Osteocyte (in vitro differentiated cells): ENCODE data around the gene KLHL36. TPM values are rescaled to one million over a fixed set of nuclear protein-coding genes. Genes with fewer than 3 reads are reported as not detected.
"Not testable (repeated sequence)": the region's sequence is repeated elsewhere in the genome, so short reads cannot be mapped to it uniquely, and the experiment has no call there.

Experiments
- DNase-seq: peaks from one replicate; pipeline ENCODE4 v3.0.0; 2021; ENCODE audit warnings: mixed read lengths; ENCODE audit not compliant: unreplicated experiment; ENCODE audit errors: extremely low spot score
- H3K27ac Mint-ChIP-seq: one replicate; pipeline ENCODE4 v1.8.0; 2021; ENCODE audit warnings: mild to moderate bottlenecking, mixed read lengths; ENCODE audit not compliant: unreplicated experiment
- H3K27me3 Mint-ChIP-seq: one replicate; pipeline ENCODE4 v1.8.0; 2021; ENCODE audit warnings: mixed read lengths; ENCODE audit not compliant: unreplicated experiment
- H3K36me3 Mint-ChIP-seq: one replicate; pipeline ENCODE4 v1.8.0; 2021; ENCODE audit warnings: mixed read lengths; ENCODE audit not compliant: unreplicated experiment
- H3K4me1 Mint-ChIP-seq: one replicate; pipeline ENCODE4 v1.8.0; 2021; ENCODE audit warnings: mixed read lengths; ENCODE audit not compliant: unreplicated experiment
- H3K4me3 Mint-ChIP-seq: one replicate; pipeline ENCODE4 v1.8.0; 2021; ENCODE audit warnings: mild to moderate bottlenecking, moderate library complexity, mixed read lengths; ENCODE audit not compliant: unreplicated experiment
- H3K9me3 Mint-ChIP-seq: one replicate; pipeline ENCODE4 v1.8.0; 2021; ENCODE audit warnings: mixed read lengths; ENCODE audit not compliant: unreplicated experiment
- CTCF ChIP-seq: fragments of 200-600 bp; sonication (generic); IDR thresholded peaks from 2 replicates; pipeline ENCODE4 v1.5.0; 2021; ENCODE audit warnings: antibody characterized with exemption, mild to moderate bottlenecking, moderate library complexity
- total RNA-seq: library from RNA; stranded (reverse); gene quantifications from 2 replicates; pipeline ENCODE4 v1.2.1, GENCODE V29; 2021

KLHL36 gene
- total RNA-seq, 1 donor from 2014 or later = 49.0 TPM

DNA sequence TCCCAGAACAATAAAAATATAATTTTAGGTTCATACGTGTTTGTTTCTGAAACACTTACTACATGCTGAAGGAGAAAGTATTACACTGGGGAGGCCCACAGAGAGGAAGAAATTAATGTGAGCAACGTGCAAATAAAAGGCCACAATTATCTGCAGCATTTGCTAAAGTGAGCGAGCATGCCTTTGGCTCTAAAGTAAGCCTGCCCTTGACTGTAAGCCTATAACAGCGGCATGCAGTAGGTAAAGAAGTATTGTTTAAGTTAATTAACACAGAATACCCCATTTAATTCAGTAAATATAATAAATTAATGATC, 17.2 kb upstream of the KLHL36 start:
- no peak for TF ChIP-seq CTCF
- no peak for DNase-seq
- Mint-ChIP-seq H3K4me1 (peaks cover 11% of the 10 kb centered on the region), H3K9me3 (no peaks in the 10 kb centered on the region), H3K27me3 (no peaks in the 10 kb centered on the region), H3K27ac (no peak overlapping the region), H3K4me3 (no peak overlapping the region), H3K36me3 (no peaks in the 10 kb centered on the region)

- no peak for TF ChIP-seq CTCF
- Mint-ChIP-seq H3K4me1 (peaks cover 11% of the 10 kb centered on the region), H3K27ac (no peak overlapping the region), H3K9me3 (no peaks in the 10 kb centered on the region), H3K36me3 (no peaks in the 10 kb centered on the region), H3K4me3 (no peak overlapping the region), H3K27me3 (no peaks in the 10 kb centered on the region)
- no peak for DNase-seq
These were observed 16.4 kb upstream of the KLHL36 start for GRCh38 chr16:84631886-84632285.

GRCh38 chr16:84632862-84633261, 15.4 kb upstream of the KLHL36 start:
- not testable (repeated sequence) for H3K27me3 Mint-ChIP-seq, H3K9me3 Mint-ChIP-seq, H3K27ac Mint-ChIP-seq, H3K36me3 Mint-ChIP-seq, DNase-seq, H3K4me3 Mint-ChIP-seq
- H3K4me1 Mint-ChIP-seq = peaks cover 11% of the 10 kb centered on the region

DNA sequence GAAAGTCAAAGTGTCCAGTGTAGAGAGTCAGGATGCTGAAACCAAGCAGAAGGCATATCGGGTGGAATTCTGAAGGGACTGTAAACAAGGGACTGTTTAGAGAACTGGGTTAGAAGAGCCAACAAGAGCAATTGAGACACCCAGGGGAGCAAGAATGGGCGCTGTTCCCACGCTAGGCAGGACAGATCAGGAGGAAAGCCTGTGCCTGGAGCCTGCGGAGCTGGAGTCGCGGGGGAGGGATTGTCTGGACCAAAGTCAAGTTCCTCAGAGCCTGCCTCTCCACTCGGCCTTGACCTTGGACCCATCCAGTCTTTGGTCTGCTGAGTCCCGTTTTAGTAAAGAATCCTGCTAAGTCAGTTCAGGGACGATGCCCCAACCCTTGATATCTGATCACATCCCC, 14.7 kb upstream of the KLHL36 start:
- H3K4me1 Mint-ChIP-seq = peaks cover 11% of the 10 kb centered on the region
- H3K4me3 Mint-ChIP-seq = no peak overlapping the region
- no peak for TF ChIP-seq CTCF
- no peaks in the 10 kb centered on the region for H3K36me3 Mint-ChIP-seq
- H3K27me3 Mint-ChIP-seq = no peaks in the 10 kb centered on the region
- no peak for DNase-seq
- no peak overlapping the region for H3K27ac Mint-ChIP-seq
- no peaks in the 10 kb centered on the region for H3K9me3 Mint-ChIP-seq

GRCh38 chr16:84635702-84636101, 12.6 kb upstream of the KLHL36 start:
- no peaks in the 10 kb centered on the region for H3K36me3 Mint-ChIP-seq
- DNase-seq = no peak
- H3K27me3 Mint-ChIP-seq = no peaks in the 10 kb centered on the region
- H3K27ac Mint-ChIP-seq = no peak overlapping the region
- no peak overlapping the region for H3K4me3 Mint-ChIP-seq
- no peak for TF ChIP-seq CTCF
- H3K9me3 Mint-ChIP-seq = no peaks in the 10 kb centered on the region
- H3K4me1 Mint-ChIP-seq = peaks cover 11% of the 10 kb centered on the region

DNA sequence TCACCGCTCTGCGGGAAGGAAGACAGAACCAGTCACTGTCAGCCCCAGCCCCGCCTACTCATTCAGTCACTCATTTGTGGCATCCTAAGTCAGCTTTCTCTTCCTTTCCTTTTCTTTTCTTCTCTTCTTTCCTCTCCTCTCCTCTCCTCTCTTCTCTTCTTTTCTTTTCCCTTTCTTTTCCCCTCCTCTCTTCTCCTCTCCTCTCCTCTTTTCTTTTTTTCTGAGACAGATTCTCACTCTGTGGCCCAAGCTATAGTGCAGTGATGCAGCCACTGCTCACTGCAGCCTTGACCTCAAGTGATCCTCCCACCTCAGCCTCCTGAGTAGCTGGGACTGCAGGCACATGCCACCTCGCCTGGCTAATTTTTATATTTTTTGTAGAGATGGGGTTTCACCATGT, 10.6 kb upstream of the KLHL36 start:
- DNase-seq = no peak
- H3K9me3 Mint-ChIP-seq = no peaks in the 10 kb centered on the region
- peaks cover 22% of the 10 kb centered on the region for H3K4me1 Mint-ChIP-seq
- H3K36me3 Mint-ChIP-seq = no peaks in the 10 kb centered on the region
- H3K27ac Mint-ChIP-seq = no peak overlapping the region
- H3K4me3 Mint-ChIP-seq = no peak overlapping the region
- no peak for TF ChIP-seq CTCF
- H3K27me3 Mint-ChIP-seq = no peaks in the 10 kb centered on the region
